ENCODE data around the gene ARHGAP26.

ARHGAP26 gene

DNA sequence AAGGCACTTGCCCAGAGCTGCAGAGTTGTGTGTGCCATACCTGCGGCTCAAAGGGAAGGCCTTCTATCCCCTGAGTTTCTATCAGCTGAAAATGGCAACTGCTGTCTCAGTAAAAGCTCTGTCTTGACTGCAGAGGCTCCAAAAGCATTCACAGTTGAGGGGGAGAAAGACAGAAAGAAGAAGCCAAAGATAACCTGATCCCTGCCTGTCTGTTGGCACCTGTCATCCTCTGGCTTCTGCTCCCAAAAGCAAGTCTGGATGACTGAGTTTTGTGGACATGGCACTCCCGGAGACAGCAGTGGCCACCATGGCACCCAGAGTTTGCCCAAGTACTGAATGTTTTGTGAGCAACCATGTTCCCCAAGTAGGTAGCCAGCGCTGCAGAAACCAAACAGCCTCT lies 456.7 kb downstream of the ARHGAP26 start:
- DNase-seq (ENCODE audit: low read depth): no peak

DNA sequence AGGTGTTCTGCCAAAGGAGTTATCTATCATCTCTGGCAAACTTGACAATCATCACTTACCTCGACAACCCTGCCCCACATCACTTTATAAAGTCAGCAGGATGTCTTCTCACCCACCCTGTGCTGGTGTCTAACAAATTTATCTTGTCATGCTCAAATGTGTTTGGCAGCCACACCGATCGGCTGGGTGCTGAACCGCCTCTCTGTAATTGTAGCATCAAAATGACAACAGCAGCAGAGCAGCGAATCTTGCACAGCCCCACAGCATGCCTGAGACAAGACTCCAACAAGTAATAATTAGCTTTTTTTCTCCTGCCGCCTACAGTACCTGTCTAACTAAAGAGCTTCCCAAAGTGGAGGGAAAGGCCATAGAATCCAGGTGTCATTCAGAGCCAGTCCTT lies 457.1 kb downstream of the ARHGAP26 start:
- no peak for DNase-seq (ENCODE audit: low read depth)

DNA sequence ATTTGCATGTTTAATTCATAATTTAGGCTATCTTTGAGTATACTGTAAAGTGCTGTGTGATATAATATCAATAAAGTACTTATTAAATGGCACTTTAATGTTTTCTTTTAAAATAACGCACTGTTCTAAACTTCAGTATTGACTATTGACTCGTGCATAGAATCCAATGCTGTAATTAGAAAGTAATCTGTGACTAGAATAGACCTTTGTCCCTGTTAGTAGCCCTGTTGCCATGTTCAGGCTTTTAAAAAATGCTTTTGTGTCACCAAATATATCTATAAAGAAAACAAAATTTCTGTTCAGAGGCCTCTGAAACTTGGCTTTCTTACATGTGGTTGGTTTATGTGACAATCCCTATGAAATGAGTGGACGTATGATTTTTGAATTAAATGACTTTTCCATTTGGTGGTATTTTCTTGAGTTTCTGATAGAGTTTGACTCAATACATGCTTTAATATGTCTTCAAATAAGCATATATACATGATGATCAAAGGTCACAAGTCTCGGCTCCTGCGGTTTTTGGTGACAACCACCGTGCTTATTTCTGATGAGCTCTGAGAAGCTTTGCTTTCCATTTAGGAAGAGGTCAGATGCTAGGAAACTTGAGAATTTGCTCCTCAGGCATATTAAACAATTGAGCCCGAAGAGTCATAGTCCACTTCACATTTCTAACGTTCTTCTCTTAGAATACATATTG lies 458.6 kb downstream of the ARHGAP26 start:
- DNase-seq (ENCODE audit: low read depth): no peak

DNA sequence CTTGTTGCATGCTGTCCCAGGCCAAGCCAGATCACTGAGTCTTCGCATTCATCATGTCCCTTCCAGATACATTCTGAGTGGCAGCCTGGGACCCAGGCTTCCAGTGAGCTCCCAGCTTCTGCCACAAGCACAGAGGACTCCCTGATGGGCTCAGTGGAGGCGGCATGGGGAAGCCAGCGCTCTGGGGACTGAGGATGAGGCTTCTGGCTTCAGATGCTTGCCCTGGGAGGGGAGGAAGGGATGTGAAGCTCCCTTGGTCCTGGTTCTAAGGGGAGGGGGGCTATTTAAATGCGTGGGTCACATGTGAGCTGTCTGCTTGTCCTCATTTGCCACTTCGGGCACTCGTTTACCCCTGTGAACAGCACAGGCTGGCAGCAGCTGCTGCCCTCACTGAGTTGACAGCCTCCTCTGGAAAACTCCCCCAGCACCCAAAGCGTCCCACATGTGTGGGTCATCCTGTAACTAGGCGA lies 459.3 kb downstream of the ARHGAP26 start:
- DNase-seq (ENCODE audit: low read depth): no peak

DNA sequence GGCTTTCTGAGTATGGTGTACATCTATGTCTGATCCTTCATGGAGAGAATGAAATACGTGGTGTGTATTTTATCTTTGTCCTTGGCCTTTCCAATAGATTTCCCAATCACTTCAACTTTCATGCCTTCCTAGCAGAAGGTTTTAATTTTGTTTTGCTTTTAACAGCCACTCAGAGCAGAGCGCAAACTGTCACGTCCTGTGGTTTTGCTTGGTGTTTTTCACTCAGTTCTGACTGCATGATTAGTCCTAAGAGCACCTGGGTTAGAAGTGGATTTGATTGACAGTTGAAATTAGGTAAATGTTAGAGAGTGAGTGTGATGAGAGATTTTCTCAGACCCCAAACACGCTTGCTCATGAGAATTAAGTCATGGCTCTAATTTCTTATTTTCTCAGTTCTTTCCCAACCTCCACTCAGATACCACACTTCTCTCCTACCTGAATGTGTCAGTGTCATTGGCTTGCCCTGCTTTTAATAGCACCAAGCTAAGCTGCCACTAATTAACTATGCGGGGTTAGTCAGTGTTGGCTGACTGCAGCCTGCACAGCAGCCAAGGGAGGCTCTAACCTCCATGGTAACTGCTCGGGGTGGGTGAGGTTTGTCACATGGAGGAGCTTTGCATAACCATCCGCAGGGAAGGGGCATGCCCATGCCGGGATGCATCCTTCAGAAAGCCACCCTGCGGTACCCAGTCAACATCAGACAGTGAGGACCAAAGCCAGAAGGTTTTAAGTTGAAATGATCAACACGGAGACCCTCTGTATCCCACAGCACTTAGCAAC lies 459.9 kb downstream of the ARHGAP26 start:
- no peak for DNase-seq (ENCODE audit: low read depth)

DNA sequence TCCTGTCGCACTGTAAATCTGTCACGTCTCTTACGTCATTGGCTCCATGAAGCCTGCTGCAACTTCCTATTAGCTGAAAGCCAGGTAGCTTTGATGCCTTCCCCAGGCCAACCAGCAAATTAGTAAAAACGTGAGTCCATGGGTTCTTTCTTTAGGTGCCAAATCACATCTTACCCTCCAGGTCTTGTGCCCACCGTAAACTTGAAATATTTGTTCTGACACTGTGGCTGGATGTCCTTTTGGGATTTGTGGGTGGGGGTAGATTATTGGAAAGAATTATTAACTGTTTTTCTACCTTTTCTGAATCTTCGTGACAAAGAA lies 460.5 kb downstream of the ARHGAP26 start:
- DNase-seq (ENCODE audit: low read depth): no peak

DNA sequence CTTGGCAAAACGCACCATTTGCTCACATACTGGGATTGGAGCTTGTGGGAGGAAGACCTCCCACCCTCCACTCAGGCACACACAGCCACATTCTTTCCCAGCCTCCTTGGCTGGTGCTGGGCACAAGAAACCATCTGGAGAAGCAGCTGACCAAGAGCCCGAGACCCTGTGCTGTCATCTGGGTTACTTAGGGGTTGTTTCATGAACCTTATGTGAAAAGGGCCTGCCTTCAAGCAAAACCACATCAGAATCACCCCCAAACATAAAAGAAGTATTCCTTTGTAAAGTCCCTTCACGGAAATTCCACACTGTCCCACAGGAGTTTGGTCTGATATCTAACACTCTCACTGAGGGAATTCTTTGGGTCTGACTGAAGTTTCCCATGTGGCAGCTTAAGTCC lies 461.2 kb downstream of the ARHGAP26 start:
- DNase-seq (ENCODE audit: low read depth): no peak

DNA sequence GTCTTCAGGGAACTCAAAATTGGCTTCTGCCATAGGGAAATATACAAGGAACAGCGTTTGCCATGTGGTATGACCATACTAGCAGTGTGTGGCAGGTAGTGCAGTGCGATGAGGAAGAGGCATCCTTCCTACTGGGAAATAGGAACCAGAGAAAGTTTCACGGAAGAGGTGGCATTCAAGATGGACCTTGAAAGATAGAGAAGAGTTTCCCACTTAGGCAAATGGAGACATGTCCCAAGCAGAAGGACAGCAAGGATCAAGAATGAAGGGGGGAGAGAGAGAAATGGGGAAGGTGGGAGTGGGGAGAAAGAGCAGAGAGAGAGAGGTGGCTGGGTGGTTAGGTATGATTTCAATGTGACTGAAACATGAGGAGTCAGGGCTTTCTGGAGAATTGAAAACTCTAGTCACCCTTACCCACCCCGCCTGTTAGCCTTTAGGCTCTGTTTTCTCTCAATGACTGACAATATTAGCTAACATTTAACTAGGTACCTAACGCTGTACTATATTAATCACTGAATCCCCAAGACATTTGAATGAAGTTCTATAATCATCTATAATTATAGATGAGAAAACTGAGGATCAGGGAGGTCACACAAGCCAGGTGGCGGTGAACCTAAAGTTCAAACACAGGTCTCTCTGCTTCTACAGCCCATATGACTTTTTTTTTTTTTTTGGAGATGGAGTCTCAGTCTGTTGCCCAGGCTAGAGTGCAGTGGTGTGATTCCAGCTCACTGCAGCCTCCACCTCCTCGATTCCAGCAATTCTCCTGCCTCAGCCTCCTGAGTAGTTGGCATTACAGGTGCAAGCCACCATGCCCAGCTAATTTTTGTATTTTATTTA lies 462.0 kb downstream of the ARHGAP26 start:
- DNase-seq (ENCODE audit: low read depth): no peak

DNA sequence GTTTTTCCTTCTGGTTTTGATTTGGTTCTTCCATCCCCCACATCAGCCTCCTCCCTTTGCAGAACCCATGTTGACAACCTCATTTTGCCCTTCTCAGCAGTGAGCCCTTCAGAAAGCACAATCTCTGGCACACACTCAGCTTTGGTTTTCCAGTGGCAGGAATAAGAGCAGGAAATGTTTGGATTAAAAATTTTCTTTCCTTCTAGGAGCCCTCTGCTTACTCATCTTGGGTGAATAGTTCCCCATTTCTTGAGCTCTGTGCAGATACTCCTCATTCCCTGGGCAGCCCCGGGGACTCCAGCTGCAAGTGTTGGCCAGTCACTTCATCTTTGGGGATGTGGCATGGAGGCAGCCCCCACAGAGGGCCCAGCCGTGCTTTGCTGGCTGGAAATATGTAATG lies 462.9 kb downstream of the ARHGAP26 start:
- DNase-seq (ENCODE audit: low read depth): no peak

DNA sequence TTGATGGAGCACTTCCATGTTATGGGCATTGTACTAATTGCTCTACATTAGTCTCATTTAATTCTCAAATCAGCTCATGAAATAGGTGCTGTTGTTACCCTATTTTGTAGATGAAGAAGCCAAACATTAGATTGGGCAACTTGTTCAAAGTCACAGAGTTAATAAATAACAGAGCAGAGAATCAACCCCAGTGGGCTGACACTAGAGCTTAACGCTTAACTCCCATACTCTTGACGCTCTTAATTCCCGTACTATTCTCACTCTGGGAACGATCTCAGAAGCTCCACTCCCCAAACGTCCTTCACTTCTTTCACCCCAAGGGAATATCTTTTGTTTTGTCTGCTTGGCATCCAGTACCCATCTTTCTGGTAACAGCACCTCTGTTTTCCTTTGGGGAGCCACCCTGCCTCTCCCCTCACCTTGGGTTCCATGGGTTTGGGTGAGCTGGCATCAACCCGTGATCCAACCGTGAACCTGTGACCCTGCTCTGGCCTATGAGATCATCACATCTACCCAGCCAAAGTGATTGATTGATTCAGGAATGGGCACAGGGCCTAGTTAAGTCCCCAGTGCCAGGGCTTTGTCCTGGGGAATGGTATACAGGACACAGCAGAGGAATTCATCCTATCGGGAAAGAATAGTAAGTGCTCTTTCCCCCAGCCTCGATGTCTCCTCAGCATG lies 464.1 kb downstream of the ARHGAP26 start:
- DNase-seq (ENCODE audit: low read depth): no peak

DNA sequence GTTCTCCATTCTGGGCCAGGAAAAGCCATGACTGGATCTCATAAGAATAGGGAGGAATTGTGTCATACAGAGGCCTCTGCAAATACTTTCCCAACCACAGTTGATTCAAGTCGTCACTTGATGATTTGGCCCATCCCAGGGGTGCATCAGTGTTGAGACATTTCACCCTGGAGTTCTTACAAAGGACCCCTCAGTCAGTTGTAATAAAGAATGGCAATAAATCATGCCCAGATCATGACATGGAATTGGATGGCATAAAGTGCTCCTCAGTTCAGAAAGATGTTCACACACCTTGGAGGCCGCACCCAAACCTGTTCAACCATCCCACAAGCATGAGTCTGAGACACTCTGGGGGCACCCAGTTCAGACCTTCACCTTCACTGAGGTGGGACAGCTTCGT lies 465.2 kb downstream of the ARHGAP26 start:
- no peak for DNase-seq (ENCODE audit: low read depth)

DNA sequence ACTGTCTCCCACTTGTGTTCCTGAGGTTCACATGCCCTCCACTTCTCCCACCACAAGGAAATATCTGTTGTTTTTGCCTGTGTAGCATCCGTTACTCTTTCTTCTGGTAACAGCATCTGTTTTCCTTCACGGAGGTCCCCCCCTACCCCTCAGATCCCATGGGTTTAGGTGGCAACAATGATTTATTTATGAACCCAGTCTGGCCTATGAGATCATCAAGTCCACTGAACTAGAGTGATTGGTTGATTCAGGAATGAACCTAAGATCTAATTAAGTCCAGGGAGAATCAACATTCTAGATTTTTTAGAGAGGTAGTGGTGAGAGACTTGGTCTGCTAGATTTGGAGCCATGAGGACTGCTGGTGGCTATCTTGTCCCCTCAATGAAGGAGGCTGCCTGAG lies 466.5 kb downstream of the ARHGAP26 start:
- DNase-seq (ENCODE audit: low read depth): no peak

DNA sequence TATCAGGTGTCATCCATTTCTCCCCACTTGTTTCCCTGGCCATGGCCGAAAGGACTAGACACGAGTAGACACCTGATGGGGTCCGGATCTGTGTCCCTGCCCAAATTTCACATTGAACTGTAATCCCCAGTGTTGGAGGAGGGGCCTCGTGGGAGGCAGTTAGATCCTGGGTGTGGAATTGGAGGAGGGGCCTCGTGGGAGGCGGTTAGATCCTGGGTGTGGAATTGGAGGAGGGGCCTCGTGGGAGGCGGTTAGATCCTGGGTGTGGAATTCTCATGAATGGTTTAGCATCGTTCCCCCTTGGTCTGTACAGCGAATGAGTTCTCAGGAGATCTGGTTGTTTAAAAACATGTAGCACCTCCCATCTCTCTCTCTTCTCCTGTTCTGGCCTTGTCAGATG lies 467.5 kb downstream of the ARHGAP26 start:
- no peak for DNase-seq (ENCODE audit: low read depth)

DNA sequence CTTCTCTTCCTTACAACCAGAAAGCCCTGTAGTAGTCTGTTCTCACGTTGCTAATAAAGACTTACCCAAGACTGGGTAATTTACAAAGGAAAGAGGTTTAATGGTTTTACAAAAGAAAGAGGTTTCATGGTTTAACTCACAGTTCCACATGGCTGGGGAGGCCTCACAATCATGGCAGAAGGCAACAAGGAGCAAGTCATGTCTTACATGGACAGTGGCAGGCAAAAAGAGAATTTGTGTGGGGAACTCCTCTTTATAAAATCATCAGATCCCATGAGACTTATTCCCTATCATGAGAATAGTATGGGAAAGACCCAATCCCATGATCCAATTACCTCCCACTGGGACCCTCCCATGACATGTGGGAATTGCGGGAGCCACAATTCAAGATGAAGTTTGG lies 468.4 kb downstream of the ARHGAP26 start:
- DNase-seq (ENCODE audit: low read depth): no peak

DNA sequence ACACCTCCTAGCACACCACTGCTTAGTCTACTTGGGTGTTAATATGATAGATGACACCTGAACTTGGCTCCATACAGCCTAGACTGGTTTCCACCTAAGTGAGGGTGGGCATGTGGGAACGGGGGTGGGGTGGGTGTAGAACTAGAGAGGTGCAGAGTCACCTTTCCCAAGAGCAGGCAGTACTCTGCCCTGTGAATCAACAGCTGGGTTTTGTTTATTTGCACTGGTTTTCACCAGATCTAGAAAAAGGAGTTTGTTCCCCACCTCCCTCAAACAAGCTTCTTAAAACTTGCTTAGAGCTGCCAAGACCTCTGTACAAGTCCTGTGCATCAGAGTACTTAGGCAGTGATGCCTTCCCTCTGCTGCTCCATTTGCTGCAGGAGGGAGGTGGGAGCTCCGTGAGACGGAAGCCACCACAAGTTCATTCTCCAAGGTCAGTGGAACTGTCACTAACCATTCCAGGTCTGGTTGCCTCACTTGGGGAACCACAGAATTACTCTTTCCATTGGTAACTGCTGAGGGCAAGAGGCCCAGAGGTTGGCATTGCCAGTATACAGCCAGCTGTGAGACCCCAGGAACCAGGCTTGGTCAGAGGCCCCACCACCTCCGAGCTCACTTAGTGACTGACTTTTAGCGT lies 469.8 kb downstream of the ARHGAP26 start:
- DNase-seq (ENCODE audit: low read depth): no peak

DNA sequence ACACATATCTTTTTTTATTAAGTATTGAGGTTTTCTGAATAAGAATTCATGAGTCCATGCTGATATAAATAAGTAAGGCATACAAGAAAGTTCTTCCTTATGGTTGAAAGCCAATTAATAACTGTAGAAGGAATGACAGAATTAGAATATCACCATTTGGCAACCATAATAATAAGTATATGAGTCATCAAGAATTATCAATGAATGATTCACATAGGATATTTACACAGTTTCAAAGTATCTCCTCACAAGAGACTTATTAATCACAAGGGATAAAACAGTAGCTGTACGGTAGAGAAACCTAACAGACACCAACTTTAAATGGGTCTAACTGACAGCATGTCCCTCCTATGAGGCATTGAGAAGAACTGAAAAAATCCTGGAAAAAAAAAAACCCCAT lies 471.7 kb downstream of the ARHGAP26 start:
- no peak for DNase-seq (ENCODE audit: low read depth)

DNA sequence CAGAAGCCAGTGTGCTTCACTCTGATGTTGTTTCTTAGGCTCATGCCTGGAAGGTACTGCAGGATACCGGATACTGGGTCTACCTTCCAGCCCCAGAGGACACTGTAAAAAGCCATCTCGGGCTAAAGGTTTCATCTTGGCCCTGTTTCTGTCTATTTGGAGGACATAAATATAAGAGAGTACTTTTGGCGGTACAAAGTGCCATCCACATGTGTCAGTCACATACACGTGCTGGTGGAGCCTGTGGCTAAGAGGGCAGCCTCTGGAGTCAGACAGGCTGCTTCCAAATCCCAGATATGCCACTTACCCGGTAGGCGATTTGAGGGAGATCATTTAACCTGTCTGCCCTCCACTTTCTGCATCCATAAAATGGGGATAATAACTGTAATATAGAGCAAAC lies 472.9 kb downstream of the ARHGAP26 start:
- DNase-seq (ENCODE audit: low read depth): no peak

DNA sequence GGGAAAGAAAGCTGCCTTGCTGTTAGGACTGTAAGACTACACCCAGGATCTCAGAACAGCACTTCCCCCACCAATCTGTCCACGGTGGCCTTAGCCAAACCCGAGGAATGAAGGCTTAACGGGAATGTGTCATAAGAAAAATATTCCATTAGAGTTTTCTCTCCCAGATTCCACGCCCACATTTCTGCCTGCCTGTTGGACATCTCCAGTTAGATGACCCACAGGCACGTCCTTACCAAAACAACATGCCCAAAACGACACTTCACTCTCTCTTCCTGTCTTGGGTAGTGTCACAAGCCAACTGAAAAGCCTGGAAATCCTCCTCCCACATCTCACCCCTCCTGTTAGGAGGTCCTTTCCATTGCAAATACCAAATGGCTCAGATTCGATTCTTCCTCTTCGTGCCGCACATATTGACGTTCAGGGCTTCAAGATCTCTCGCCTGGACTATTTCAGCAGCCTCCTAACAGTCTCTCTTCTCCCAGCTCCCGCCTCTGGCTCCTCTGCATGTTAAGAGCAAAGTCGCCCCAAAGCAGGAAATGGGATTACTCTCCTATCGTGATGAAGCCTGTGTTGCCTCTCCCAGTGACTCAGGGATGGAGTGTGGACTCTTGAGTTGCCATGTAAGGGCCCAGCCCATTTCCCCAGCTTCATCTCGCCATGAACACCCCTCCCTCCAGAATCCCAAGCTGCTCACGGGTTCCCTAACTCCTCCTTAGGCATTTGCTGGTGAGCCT lies 474.0 kb downstream of the ARHGAP26 start:
- DNase-seq (ENCODE audit: low read depth): no peak

DNA sequence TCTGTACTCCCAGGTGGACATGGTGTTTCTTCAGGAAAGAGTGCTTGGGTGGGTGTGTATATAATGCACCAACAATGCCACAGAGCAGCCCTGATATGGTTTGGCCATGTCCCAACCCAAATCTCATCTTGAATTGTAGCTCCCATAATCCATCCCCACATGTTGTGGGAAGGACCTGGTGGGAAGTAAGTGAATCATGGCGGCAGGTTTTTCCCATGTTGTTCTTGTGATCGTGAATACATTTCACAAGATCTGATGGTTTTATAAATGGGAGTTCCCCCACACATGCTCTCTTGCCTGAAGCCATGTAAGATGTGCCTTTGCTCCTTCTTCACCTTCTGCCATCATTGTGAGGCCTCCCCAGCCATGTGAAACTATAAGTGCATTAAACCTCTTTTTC lies 474.8 kb downstream of the ARHGAP26 start:
- no peak for DNase-seq (ENCODE audit: low read depth)

DNA sequence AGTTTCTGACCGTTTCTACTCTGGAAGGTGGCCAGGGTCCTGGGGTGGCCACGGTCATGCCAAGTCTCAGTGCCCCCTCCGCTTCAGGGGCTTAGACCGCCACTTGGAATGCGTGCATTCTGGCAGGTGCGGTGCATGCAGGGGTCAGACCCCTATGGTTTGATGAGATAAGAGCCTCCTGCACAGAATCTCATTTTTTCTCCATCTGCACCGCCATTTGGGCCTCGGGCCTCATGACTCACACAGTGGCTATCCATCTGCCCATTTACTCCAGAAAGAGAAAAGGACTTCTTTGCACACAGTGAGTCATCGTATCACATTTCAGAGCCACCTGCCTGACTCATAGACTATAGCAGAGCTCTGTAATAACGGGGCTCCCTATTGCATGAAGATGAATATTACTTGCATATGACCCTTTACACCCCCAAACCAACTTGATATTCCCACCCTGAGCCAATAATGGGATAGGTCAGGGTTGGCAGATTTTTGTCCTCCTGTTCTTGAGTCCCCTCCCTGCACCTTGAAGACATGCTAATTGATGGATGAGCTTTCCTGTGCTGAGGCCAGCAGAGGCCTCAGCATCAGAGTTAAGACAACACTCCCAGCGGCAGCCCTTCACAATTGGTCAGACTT lies 475.9 kb downstream of the ARHGAP26 start:
- DNase-seq (ENCODE audit: low read depth): no peak
